ENCODE results near the gene SLC16A4. TPM values are rescaled to one million over a fixed set of nuclear protein-coding genes. Genes with fewer than 3 reads are reported as not detected.
A peak's percentile ranks its signal among the peaks of the same experiment; 100 is the strongest.

The SLC16A4 gene
- total RNA-seq, 2 donors from 2014 or later = 1.7 to 9.0 TPM

DNA sequence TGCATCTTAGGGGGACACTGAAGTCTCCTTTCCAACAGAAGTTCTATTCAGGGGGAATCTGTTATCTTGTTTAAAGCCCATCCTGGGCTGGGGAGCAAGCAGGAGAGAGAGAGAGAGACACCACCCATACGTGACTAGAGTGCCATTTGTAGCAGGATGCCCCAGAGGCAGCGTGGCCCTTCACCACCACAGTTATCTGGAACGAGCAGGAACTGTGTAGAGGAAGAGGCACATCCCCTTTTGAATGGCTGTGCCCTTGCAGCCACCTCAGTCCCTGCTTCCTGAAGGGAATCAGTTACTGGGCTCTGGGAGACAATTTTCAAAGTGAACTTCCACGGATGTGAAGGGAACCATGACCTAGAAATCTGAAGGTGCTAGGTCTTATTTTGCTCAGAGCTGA is 36.0 kb upstream of the SLC16A4 start:
- 71% methylated on average over 4 of the region's 4 CpGs for WGBS
- Histone ChIP-seq H3K27ac (no peak overlapping the region), H3K36me3 (no peaks in the 10 kb centered on the region), H3K4me1 (replicated peaks) (no peaks in the 10 kb centered on the region), H3K4me3 (no peak overlapping the region), H3K27me3 (replicated peaks; ENCODE audit: insufficient read depth) (no peaks in the 10 kb centered on the region), H3K9me3 (no peaks in the 10 kb centered on the region)
- intact Hi-C loops (cut with DNase I) = no loop called here
- no peak for TF ChIP-seq POLR2A (IDR thresholded peaks at IDR 0.05)
- no peak for DNase-seq (ENCODE audit: low spot score)

DNA sequence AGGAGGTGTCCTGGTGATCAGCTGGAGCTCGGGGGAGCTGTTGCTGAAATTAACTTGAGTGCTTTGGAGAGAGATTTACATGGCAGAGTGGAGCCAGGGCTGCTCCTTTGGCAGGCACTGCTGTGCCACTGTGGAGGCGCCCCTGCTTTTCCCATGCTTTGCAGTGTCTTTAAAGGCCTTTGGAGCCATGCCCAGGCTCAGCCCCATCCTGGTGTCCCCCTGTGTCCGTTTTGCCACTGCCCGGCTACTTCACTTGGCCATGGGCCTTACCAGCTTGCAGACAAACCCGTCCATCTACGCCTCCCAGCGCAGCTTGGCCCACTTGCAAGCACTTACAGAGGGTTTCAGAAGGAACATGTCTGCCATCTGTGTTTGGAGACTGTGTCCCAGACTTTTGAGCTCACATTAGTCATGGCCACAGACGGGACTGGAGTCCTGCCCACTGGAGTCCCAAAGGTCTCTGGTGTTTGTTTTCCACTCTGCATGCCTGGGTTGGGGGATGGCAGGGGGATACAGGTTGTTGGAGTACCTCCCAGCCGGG is 34.9 kb upstream of the SLC16A4 start:
- WGBS = 59% methylated on average over 9 of the region's 9 CpGs
- Histone ChIP-seq H3K4me1 (replicated peaks) (no peaks in the 10 kb centered on the region), H3K27ac (no peak overlapping the region)

DNA sequence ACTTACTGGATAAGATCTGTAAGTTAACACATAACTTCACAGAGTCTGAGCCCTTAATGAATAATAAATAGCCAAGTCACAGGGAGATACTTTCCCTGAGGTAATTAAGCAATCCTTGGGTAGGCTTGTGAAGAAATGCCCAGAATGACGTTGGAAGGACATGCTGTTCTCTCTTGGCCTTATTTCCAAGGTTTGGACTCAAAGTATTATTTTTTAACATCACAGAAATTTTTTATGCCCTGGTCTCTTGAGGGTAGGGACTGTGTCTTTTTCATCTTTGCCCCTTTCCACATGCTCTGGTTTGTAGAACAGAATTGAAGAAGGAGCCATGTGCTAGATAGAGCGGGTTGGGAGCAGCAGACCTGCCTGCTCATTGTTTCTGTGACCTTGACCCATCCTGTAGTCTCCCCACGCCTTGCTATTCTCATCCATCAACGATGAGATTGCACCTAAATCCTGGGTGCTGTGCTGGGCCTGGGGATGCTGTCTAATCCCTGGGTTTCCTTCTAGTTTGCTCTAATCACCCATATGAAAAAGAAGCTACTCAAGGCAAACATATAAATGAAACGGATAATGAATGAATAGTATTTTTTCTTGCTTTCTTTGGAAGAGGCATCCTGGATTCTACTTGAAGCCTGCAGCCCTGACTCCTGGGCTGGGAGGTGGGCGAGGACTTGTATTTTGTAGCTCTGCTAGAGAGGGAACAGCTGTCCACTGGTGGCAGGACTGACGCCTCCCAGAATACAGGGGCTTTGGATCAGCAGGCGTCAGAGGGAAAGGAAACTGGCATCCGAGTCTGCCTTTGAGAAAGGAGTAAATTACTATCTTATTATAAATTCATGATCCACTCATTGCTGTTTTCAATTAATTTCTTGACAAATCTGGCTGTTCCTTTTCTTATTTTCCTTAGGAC is 34.1 kb upstream of the SLC16A4 start:
- Histone ChIP-seq H3K27ac (peak overlapping the region in 1 of 2 donors; percentile 37), H3K4me1 (replicated peaks) (no peaks in the 10 kb centered on the region), H3K4me3 (no peak overlapping the region), H3K36me3 (no peaks in the 10 kb centered on the region), H3K9me3 (no peaks in the 10 kb centered on the region), H3K27me3 (replicated peaks; ENCODE audit: insufficient read depth) (no peaks in the 10 kb centered on the region)
- no peak for DNase-seq (ENCODE audit: low spot score)
- TF ChIP-seq, protein P1, sequence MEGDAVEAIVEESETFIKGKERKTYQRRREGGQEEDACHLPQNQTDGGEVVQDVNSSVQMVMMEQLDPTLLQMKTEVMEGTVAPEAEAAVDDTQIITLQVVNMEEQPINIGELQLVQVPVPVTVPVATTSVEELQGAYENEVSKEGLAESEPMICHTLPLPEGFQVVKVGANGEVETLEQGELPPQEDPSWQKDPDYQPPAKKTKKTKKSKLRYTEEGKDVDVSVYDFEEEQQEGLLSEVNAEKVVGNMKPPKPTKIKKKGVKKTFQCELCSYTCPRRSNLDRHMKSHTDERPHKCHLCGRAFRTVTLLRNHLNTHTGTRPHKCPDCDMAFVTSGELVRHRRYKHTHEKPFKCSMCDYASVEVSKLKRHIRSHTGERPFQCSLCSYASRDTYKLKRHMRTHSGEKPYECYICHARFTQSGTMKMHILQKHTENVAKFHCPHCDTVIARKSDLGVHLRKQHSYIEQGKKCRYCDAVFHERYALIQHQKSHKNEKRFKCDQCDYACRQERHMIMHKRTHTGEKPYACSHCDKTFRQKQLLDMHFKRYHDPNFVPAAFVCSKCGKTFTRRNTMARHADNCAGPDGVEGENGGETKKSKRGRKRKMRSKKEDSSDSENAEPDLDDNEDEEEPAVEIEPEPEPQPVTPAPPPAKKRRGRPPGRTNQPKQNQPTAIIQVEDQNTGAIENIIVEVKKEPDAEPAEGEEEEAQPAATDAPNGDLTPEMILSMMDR (IDR thresholded peaks at IDR 0.05) = no peak
- TF ChIP-seq POLR2A (IDR thresholded peaks at IDR 0.05) = no peak
- TF ChIP-seq POLR2AphosphoS5 (IDR thresholded peaks at IDR 0.05) = no peak
- 59% methylated on average over 9 of the region's 9 CpGs for WGBS
- intact Hi-C loops (cut with DNase I) = no loop called here

More for the DNA sequence above, 34.9 kb upstream of the SLC16A4 start:
- Histone ChIP-seq H3K36me3 (no peaks in the 10 kb centered on the region), H3K4me3 (no peak overlapping the region), H3K27me3 (replicated peaks; ENCODE audit: insufficient read depth) (no peaks in the 10 kb centered on the region), H3K9me3 (no peaks in the 10 kb centered on the region)
- DNase-seq (ENCODE audit: low spot score) = no peak
- TF ChIP-seq POLR2A (IDR thresholded peaks at IDR 0.05) (no peak), POLR2AphosphoS5 (IDR thresholded peaks at IDR 0.05) (no peak)
- TF ChIP-seq, protein P1 (IDR thresholded peaks at IDR 0.05) = no peak
- intact Hi-C loops (cut with DNase I) = no loop called here

DNA sequence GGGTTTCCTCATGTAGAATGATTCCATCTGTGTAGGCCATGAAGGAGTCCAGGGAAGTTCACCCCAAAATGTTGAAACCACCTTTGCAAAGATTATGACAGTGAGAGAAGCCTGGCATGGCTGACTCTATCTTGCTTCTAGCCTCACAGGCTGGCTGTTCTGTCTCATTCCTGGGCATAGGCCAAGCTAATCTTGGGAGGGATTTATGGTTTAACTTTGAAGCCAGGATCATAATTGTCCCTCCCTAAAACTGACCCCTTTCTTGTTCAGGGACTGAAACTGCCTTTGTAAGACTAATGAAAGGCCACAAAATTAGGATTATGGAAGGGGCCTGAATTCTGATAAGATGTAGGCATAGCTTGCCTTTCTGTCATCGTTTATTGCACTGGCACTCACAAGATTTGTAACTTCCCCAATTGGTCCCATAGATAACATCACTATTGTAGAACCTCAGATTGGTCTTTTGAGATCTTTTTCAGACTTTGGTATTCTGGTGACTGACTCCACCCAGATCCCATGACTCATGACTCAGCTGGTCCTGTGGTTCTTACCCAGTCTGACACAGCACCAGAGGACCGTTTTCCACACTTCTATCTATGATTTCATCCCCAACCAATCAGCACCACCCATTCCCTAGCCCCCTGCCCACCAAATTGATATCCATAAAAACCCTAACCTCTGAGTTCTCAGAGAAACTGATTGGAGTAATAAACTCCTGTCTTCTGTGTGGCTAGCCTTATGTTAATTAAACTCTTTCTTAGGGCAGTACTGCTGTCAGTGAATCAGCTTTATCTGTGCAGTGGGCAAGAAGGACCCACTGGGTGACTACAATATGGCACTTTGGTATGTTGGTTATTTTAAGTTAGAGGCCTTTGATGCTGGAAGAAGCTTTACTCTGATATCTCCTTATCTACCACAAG is 30.3 kb upstream of the SLC16A4 start:
- no peak for DNase-seq (ENCODE audit: low spot score)
- H3K36me3 ChIP-seq = no peaks in the 10 kb centered on the region
- intact Hi-C loops (cut with DNase I) = no loop called here
- WGBS = 67% methylated on average over 2 of the region's 2 CpGs
- no peak for TF ChIP-seq POLR2A (IDR thresholded peaks at IDR 0.05)
- TF ChIP-seq, protein P1 (IDR thresholded peaks at IDR 0.05) = no peak
- TF ChIP-seq POLR2AphosphoS5 (IDR thresholded peaks at IDR 0.05) = no peak
- no peaks in the 10 kb centered on the region for H3K4me1 ChIP-seq (replicated peaks)
- H3K9me3 ChIP-seq = no peaks in the 10 kb centered on the region
- no peaks in the 10 kb centered on the region for H3K27me3 ChIP-seq (replicated peaks; ENCODE audit: insufficient read depth)
- H3K27ac ChIP-seq = no peak overlapping the region
- no peak overlapping the region for H3K4me3 ChIP-seq

Measured in prostate gland (tissue), 2 donors.